ENCODE results near the gene APOA4.

APOA4 gene

DNA sequence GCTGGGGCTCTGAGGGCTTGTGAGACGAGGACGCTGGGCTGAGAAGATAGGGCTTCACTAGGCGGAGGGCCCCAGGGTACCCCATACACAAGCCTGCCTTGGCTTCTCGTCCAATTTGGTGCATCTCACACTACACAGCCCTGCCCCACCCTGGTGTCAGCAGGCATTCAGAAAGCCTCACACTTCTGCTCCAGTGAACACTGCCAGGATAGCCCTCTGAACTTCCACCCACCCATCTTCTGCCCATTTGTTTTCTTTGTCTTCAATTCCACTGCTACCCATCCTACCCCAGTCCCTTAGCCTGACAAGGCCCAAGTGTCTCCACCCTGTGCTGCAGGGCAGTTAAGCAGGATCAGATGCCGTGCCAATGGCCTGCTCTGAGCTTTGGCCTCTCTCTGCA lies 48.4 kb downstream of the APOA4 start:
- DNase-seq (ENCODE audit: low read depth): no peak

- no peak for DNase-seq (ENCODE audit: low read depth)
Observed at GRCh38 chr11:116773203-116774097, 49.7 kb downstream of the APOA4 start.

DNA sequence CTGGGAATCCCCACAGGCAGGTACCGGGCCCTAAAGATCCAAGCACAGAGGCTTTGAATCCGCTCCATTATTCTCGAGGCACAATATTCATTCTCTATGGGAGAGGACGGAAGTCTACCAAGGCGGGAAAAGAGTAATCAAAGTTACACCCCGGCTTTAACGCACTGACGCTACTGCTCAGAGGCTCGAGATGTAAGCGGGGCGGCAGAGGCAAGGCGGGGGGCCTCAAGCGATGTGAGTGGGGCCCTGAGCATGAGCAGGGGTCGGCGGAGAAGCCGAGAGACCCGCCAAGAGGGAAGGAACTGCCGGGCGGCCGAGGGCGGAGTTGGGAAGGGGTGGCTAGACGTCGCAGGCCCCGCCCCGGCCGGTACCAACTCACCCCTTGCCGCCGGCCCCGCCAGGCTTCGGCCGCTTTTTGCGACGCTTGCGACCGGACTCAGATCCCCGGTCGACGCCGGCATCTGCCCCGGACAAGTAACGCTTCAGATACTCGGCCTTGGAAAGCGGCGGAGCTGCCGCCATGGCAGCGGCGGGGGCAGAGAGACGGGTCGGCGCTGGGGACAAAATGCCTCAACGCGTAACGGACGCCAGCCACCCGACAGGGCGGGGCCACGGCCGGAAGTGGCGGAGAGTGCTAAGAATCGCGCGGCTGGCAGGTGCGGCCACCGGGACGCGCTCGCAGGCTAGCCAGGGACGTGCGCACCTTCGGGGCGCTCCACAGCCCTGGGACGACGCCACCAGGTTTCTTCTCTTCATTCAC lies 50.5 kb downstream of the APOA4 start, which contains the start of gene BUD13:
Gene BUD13, minus strand, starts transcription at position 545 of the 760 bp plus-strand sequence. Its CDS starts 23 bp downstream, at position 522.
- DNase-seq (ENCODE audit: low read depth): peak; percentile 93

DNA sequence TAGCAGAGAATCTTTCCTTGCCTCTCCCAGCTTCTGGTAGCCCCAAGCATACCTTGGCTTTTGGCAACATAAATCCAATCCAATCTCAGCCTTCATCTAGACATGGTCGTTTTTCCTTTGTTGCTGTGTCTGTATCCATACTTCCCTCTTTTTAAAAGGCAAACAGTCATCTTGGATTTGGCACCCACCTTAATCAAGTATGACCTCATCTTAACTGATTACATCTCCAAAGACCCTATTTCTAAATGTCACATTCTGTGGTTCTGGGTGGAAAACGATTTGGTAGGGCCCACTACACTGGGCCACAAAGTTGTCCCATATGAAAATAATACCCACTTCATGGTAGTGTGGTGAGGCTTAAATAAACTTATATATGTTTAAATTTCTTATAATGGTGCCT lies 51.2 kb downstream of the APOA4 start:
- DNase-seq (ENCODE audit: low read depth): no peak

Data from activated T-cell treated with anti-CD3 and anti-CD28 coated beads for 1 hour (primary cell).